Aorta (tissue), 5 donors: ENCODE results near the gene SKAP2. TPM values are rescaled to one million over a fixed set of nuclear protein-coding genes. Genes with fewer than 3 reads are reported as not detected.
"Not testable (repeated sequence)": the region's sequence is repeated elsewhere in the genome, so short reads cannot be mapped to it uniquely, and the experiment has no call there.

Experiments
- ATAC-seq: fragments of 200-7000 bp; cut with Tn5 transposase; one replicate; pipeline ENCODE4 v1.9.1; 2022; ENCODE audit warnings: moderate library complexity; ENCODE audit not compliant: low FRiP score
- DNase-seq, 2 donors: peaks; one replicate each; pipeline ENCODE4 v3.0.0-alpha.2; 2020
- H3K27ac ChIP-seq, 2 donors: one replicate each; pipeline ENCODE4 v1.5.1; 2013; ENCODE audit warnings: low read length in 2 of 2, mild to moderate bottlenecking in 2 of 2, moderate library complexity in 2 of 2, control low read depth in 1 of 2, inconsistent platforms in 1 of 2, low read depth in 1 of 2
- H3K27me3 ChIP-seq, 2 donors: one replicate each; pipeline ENCODE4 v1.6.1; 2013; ENCODE audit warnings: control low read depth in 1 of 2, low read length in 1 of 2, mild to moderate bottlenecking in 1 of 2, moderate library complexity in 1 of 2; ENCODE audit not compliant: insufficient read depth in 2 of 2, control insufficient read depth in 1 of 2
- H3K36me3 ChIP-seq, 2 donors: one replicate each; pipeline ENCODE4 v1.6.1; 2013; ENCODE audit warnings: control low read depth in 1 of 2, low read length in 1 of 2, mild to moderate bottlenecking in 1 of 2; ENCODE audit not compliant: insufficient read depth in 2 of 2, control insufficient read depth in 1 of 2
- H3K4me1 ChIP-seq, 2 donors: one replicate each; pipeline ENCODE4 v1.6.1; 2013; ENCODE audit warnings: low read length in 2 of 2, control low read depth in 1 of 2, mild to moderate bottlenecking in 1 of 2, moderate library complexity in 1 of 2; ENCODE audit not compliant: insufficient read depth in 2 of 2, control insufficient read depth in 1 of 2
- H3K4me3 ChIP-seq, 2 donors: one replicate each; pipeline ENCODE4 v1.5.1; 2013; ENCODE audit warnings: low read length in 2 of 2, control low read depth in 1 of 2, mild to moderate bottlenecking in 1 of 2
- H3K9me3 ChIP-seq: one replicate; pipeline ENCODE4 v1.6.1; 2013; ENCODE audit warnings: mild to moderate bottlenecking, low read length; ENCODE audit not compliant: control insufficient read depth
- WGBS, 2 donors: extraction: QIAGEN DNeasy Blood & Tissue Kit; methylation state at CpG; one replicate each; pipeline ENCODE4 v1.1.7; 2013; 5-methylcytosine and 5-hydroxymethylcytosine counted together
- intact Hi-C, 2 donors: fragments of 100-400 bp; cut with DNase I; formaldehyde crosslinking; loops; one replicate each; pipeline versions ENCODE4 v1.14.2 to v1.15.0; 2022
- polyA plus RNA-seq, 2 donors: library from polyadenylated mRNA; stranded (reverse); fragments of 200-250 nt; gene quantifications; one replicate each; pipeline ENCODE4 v1.2.3, GENCODE V29; 2013
- total RNA-seq, 2 donors: library from RNA; stranded (reverse); fragmentation: NEBNext Ultra II Directional; extraction: Animal tissue kit (Norgen Biotek cat#: 25700); gene quantifications; one replicate each; pipeline ENCODE4 v1.2.1, GENCODE V29; 2021
- donor health status: healthy with polysubstance abuse.
- donor health status: Bipolar disorder and iron deficiency.
- donor health status: DM: no; HTN: no; CAD: no.
- donor health status: DM: no; HTN: no; CAD: no.
- donor health status: DM: yes; HTN: yes; CAD: no.

Gene SKAP2
- total and polyA plus RNA-seq, 4 donors = 11.4 to 48.5 (median 27.9) TPM

GRCh38 chr7:26853788-26854393 is 10.5 kb downstream of the SKAP2 start:
- intact Hi-C loops = loop anchor here (2.0 to 10.0 kb wide), 3 partner anchors 152 to 989 kb away; partner anchors contain the start of gene HOXA5 (in 1 of the 2)
- H3K27ac ChIP-seq = no peak overlapping the region
- peak; percentile 77 for ATAC-seq

GRCh38 chr7:26850193-26850651 is 14.2 kb downstream of the SKAP2 start:
- intact Hi-C loops = loop anchor here (5.0 to 10.0 kb wide), 2 partner anchors 148 to 985 kb away; no protein-coding TSS in a partner anchor
- WGBS, 2 donors = 92 to 94% methylated on average over 8 of the region's 8 CpGs
- no peak for ATAC-seq

More at GRCh38 chr7:26853788-26854393, 10.5 kb downstream of the SKAP2 start:
- Histone ChIP-seq H3K4me1 (no peaks in the 10 kb centered on the region), H3K4me3 (no peak overlapping the region), H3K9me3 (no peaks in the 10 kb centered on the region), H3K27me3 (no peaks in the 10 kb centered on the region), H3K36me3 (no peaks in the 10 kb centered on the region)
- 10 to 16% methylated on average over 4 of the region's 4 CpGs for WGBS, 2 donors
- no peak for DNase-seq

GRCh38 chr7:26843705-26844104 is 20.7 kb downstream of the SKAP2 start:
- Histone ChIP-seq H3K9me3 (no peaks in the 10 kb centered on the region), H3K27me3 (no peaks in the 10 kb centered on the region), H3K27ac (no peak overlapping the region), H3K36me3 (no peaks in the 10 kb centered on the region), H3K4me3 (no peak overlapping the region), H3K4me1 (no peaks in the 10 kb centered on the region)
- WGBS, 2 donors = 68 to 74% methylated on average over 4 of the region's 4 CpGs
- ATAC-seq (no peak), DNase-seq (no peak)
- intact Hi-C loops = no loop called here

More at GRCh38 chr7:26850193-26850651, 14.2 kb downstream of the SKAP2 start:
- no peak overlapping the region for H3K4me3 ChIP-seq
- no peaks in the 10 kb centered on the region for H3K36me3 ChIP-seq
- no peaks in the 10 kb centered on the region for H3K9me3 ChIP-seq
- no peaks in the 10 kb centered on the region for H3K4me1 ChIP-seq
- H3K27ac ChIP-seq = no peak overlapping the region
- DNase-seq = no peak
- no peaks in the 10 kb centered on the region for H3K27me3 ChIP-seq

GRCh38 chr7:26842897-26843296 is 21.5 kb downstream of the SKAP2 start:
- Histone ChIP-seq H3K27me3 (no peaks in the 10 kb centered on the region), H3K4me1 (no peaks in the 10 kb centered on the region), H3K9me3 (no peaks in the 10 kb centered on the region), H3K27ac (no peak overlapping the region), H3K4me3 (no peak overlapping the region), H3K36me3 (no peaks in the 10 kb centered on the region)
- DNase-seq = no peak
- 68 to 70% methylated on average over 2 of the region's 2 CpGs for WGBS, 2 donors
- intact Hi-C loops = no loop called here
- ATAC-seq = no peak

GRCh38 chr7:26841003-26841739 is 23.2 kb downstream of the SKAP2 start:
- DNase-seq (no peak), ATAC-seq (no peak)
- Histone ChIP-seq H3K27ac (no peak overlapping the region), H3K4me1 (no peaks in the 10 kb centered on the region), H3K4me3 (no peak overlapping the region), H3K36me3 (no peaks in the 10 kb centered on the region), H3K9me3 (peaks cover 3% of the 10 kb centered on the region), H3K27me3 (no peaks in the 10 kb centered on the region)
- intact Hi-C loops = no loop called here
- WGBS, 2 donors = 82 to 93% methylated on average over 4 of the region's 4 CpGs

GRCh38 chr7:26836793-26837192 is 27.6 kb downstream of the SKAP2 start:
- 92 to 97% methylated on average over 3 of the region's 3 CpGs for WGBS, 2 donors
- H3K9me3 ChIP-seq, H3K4me1 ChIP-seq, DNase-seq, H3K27ac ChIP-seq, intact Hi-C loops, H3K36me3 ChIP-seq, ATAC-seq, H3K27me3 ChIP-seq, H3K4me3 ChIP-seq: not testable (repeated sequence)

GRCh38 chr7:26815426-26815825 is 49.0 kb downstream of the SKAP2 start:
- Histone ChIP-seq H3K36me3 (no peaks in the 10 kb centered on the region), H3K27me3 (no peaks in the 10 kb centered on the region), H3K4me3 (no peak overlapping the region), H3K27ac (no peak overlapping the region), H3K9me3 (no peaks in the 10 kb centered on the region), H3K4me1 (no peaks in the 10 kb centered on the region)
- intact Hi-C loops = no loop called here
- WGBS, 2 donors = 70 to 79% methylated on average over 3 of the region's 3 CpGs
- DNase-seq = no peak
- ATAC-seq = no peak

GRCh38 chr7:26813432-26813831 is 51.0 kb downstream of the SKAP2 start:
- Histone ChIP-seq H3K4me1 (no peaks in the 10 kb centered on the region), H3K4me3 (no peak overlapping the region), H3K9me3 (no peaks in the 10 kb centered on the region), H3K27ac (no peak overlapping the region), H3K27me3 (no peaks in the 10 kb centered on the region), H3K36me3 (no peaks in the 10 kb centered on the region)
- ATAC-seq (no peak), DNase-seq (no peak)
- 58 to 68% methylated on average over 2 of the region's 2 CpGs for WGBS, 2 donors
- intact Hi-C loops = no loop called here

- H3K27ac ChIP-seq = no peak overlapping the region
- whole genome bisulfite sequencing, 2 donors = 94 to 97% methylated on average over 2 of the region's 2 CpGs
- intact Hi-C loops = no loop called here
- H3K9me3 ChIP-seq = no peaks in the 10 kb centered on the region
- no peaks in the 10 kb centered on the region for H3K36me3 ChIP-seq
- H3K27me3 ChIP-seq = no peaks in the 10 kb centered on the region
- no peak for ATAC-seq
- no peak for DNase-seq
- H3K4me3 ChIP-seq = no peak overlapping the region
- H3K4me1 ChIP-seq = no peaks in the 10 kb centered on the region
These were observed 69.8 kb downstream of the SKAP2 start for GRCh38 chr7:26794541-26794940.
